ENCODE measurements around the gene MLEC.

MLEC gene

GRCh38 chr12:120686690-120687577, at the start of gene MLEC:
Gene MLEC (plus strand): TSS chr12:120687149. CDS start chr12:120687297, 148 bp downstream.
- Histone ChIP-seq H3K9me3 (ENCODE audit: control insufficient read depth, insufficient read depth, low read length) (no peaks in the 10 kb centered on the region), H3K36me3 (ENCODE audit: insufficient read depth, low read length) (no peaks in the 10 kb centered on the region), H3K4me1 (ENCODE audit: insufficient read depth, low read length) (peaks cover 25% of the 10 kb centered on the region), H3K9ac (ENCODE audit: low read depth, low read length) (peak within 1 kb of the TSS; percentile 80)

- H3K9ac ChIP-seq (ENCODE audit: low read depth, low read length) = peak within 1 kb of the TSS; percentile 89
- peaks cover 5% of the 10 kb centered on the region for H3K4me1 ChIP-seq (ENCODE audit: insufficient read depth, low read length)
- no peaks in the 10 kb centered on the region for H3K9me3 ChIP-seq (ENCODE audit: control insufficient read depth, insufficient read depth, low read length)
- no peaks in the 10 kb centered on the region for H3K36me3 ChIP-seq (ENCODE audit: insufficient read depth, low read length)
Measured at GRCh38 chr12:120639771-120640721, 46.9 kb upstream of the MLEC start, which contains the start of gene CABP1. Gene CABP1 (plus strand): TSS chr12:120640626. CDS start chr12:120640686, 60 bp downstream.

- Histone ChIP-seq H3K36me3 (ENCODE audit: insufficient read depth, low read length) (no peaks in the 10 kb centered on the region), H3K9me3 (ENCODE audit: control insufficient read depth, insufficient read depth, low read length) (no peaks in the 10 kb centered on the region), H3K9ac (ENCODE audit: low read depth, low read length) (peak overlapping the region; percentile 89; the same call in 1 of the 2 replicates), H3K4me1 (ENCODE audit: insufficient read depth, low read length) (peaks cover 5% of the 10 kb centered on the region)
Measured at GRCh38 chr12:120640861-120641833, 45.8 kb upstream of the MLEC start.

- Histone ChIP-seq H3K9me3 (ENCODE audit: control insufficient read depth, insufficient read depth, low read length) (no peaks in the 10 kb centered on the region), H3K4me1 (ENCODE audit: insufficient read depth, low read length) (peaks cover 5% of the 10 kb centered on the region), H3K9ac (ENCODE audit: low read depth, low read length) (no peak overlapping the region), H3K36me3 (ENCODE audit: insufficient read depth, low read length) (no peaks in the 10 kb centered on the region)
Measured at GRCh38 chr12:120642121-120642520, 44.8 kb upstream of the MLEC start.

GRCh38 chr12:120642826-120643225, 44.1 kb upstream of the MLEC start:
- Histone ChIP-seq H3K4me1 (ENCODE audit: insufficient read depth, low read length) (peaks cover 5% of the 10 kb centered on the region), H3K9me3 (ENCODE audit: control insufficient read depth, insufficient read depth, low read length) (no peaks in the 10 kb centered on the region), H3K36me3 (ENCODE audit: insufficient read depth, low read length) (no peaks in the 10 kb centered on the region), H3K9ac (ENCODE audit: low read depth, low read length) (no peak overlapping the region)

GRCh38 chr12:120643574-120643973, 43.4 kb upstream of the MLEC start:
- Histone ChIP-seq H3K9ac (ENCODE audit: low read depth, low read length) (no peak overlapping the region), H3K9me3 (ENCODE audit: control insufficient read depth, insufficient read depth, low read length) (no peaks in the 10 kb centered on the region), H3K4me1 (ENCODE audit: insufficient read depth, low read length) (peaks cover 5% of the 10 kb centered on the region), H3K36me3 (ENCODE audit: insufficient read depth, low read length) (no peaks in the 10 kb centered on the region)

- Histone ChIP-seq H3K4me1 (ENCODE audit: insufficient read depth, low read length) (peaks cover 5% of the 10 kb centered on the region), H3K9ac (ENCODE audit: low read depth, low read length) (no peak overlapping the region), H3K36me3 (ENCODE audit: insufficient read depth, low read length) (no peaks in the 10 kb centered on the region), H3K9me3 (ENCODE audit: control insufficient read depth, insufficient read depth, low read length) (no peaks in the 10 kb centered on the region)
Measured at GRCh38 chr12:120646044-120646443, 40.9 kb upstream of the MLEC start.

- Histone ChIP-seq H3K9me3 (ENCODE audit: control insufficient read depth, insufficient read depth, low read length) (no peaks in the 10 kb centered on the region), H3K9ac (ENCODE audit: low read depth, low read length) (no peak overlapping the region), H3K36me3 (ENCODE audit: insufficient read depth, low read length) (no peaks in the 10 kb centered on the region), H3K4me1 (ENCODE audit: insufficient read depth, low read length) (peaks cover 11% of the 10 kb centered on the region; the same call in 1 of the 2 replicates)
Measured at GRCh38 chr12:120647375-120647755, 39.6 kb upstream of the MLEC start.

- no peaks in the 10 kb centered on the region for H3K36me3 ChIP-seq (ENCODE audit: insufficient read depth, low read length)
- peaks cover 13% of the 10 kb centered on the region; the same call in 1 of the 2 replicates for H3K4me1 ChIP-seq (ENCODE audit: insufficient read depth, low read length)
- no peaks in the 10 kb centered on the region for H3K9me3 ChIP-seq (ENCODE audit: control insufficient read depth, insufficient read depth, low read length)
- H3K9ac ChIP-seq (ENCODE audit: low read depth, low read length) = peak overlapping the region; percentile 74
Measured at GRCh38 chr12:120649442-120650232, 37.3 kb upstream of the MLEC start.

- Histone ChIP-seq H3K9me3 (ENCODE audit: control insufficient read depth, insufficient read depth, low read length) (no peaks in the 10 kb centered on the region), H3K36me3 (ENCODE audit: insufficient read depth, low read length) (no peaks in the 10 kb centered on the region), H3K9ac (ENCODE audit: low read depth, low read length) (peak overlapping the region; percentile 74; the same call in 1 of the 2 replicates), H3K4me1 (ENCODE audit: insufficient read depth, low read length) (peaks cover 13% of the 10 kb centered on the region; the same call in 1 of the 2 replicates)
Measured at GRCh38 chr12:120650233-120650690, 36.7 kb upstream of the MLEC start.

- H3K4me1 ChIP-seq (ENCODE audit: insufficient read depth, low read length) = peaks cover 13% of the 10 kb centered on the region; the same call in 1 of the 2 replicates
- no peaks in the 10 kb centered on the region for H3K36me3 ChIP-seq (ENCODE audit: insufficient read depth, low read length)
- H3K9me3 ChIP-seq (ENCODE audit: control insufficient read depth, insufficient read depth, low read length) = no peaks in the 10 kb centered on the region
- H3K9ac ChIP-seq (ENCODE audit: low read depth, low read length) = no peak overlapping the region
Measured at GRCh38 chr12:120651821-120652220, 35.1 kb upstream of the MLEC start.

GRCh38 chr12:120652656-120653435, 34.1 kb upstream of the MLEC start:
- no peaks in the 10 kb centered on the region for H3K36me3 ChIP-seq (ENCODE audit: insufficient read depth, low read length)
- peaks cover 13% of the 10 kb centered on the region; the same call in 1 of the 2 replicates for H3K4me1 ChIP-seq (ENCODE audit: insufficient read depth, low read length)
- H3K9me3 ChIP-seq (ENCODE audit: control insufficient read depth, insufficient read depth, low read length) = no peaks in the 10 kb centered on the region
- no peak overlapping the region for H3K9ac ChIP-seq (ENCODE audit: low read depth, low read length)

Measured in ES-I3 (cell line).